Uterus (tissue), 2 donors: Measurements from ENCODE around the gene ZNF710.

Source experiments
- POLR2A ChIP-seq, 2 donors: fragments of 450-650 bp; IDR thresholded peaks; one replicate each; pipeline ENCODE4 v1.6.1; 2016; ENCODE audit warnings: antibody characterized with exemption in 2 of 2, mild to moderate bottlenecking in 1 of 2, moderate library complexity in 1 of 2
- TF ChIP-seq, protein P1 (sequence below), 4 experiments: fragments of 200-600 bp in 2 of 4; fragments of 450-650 bp in 2 of 4; sonication (generic) in 2 of 4; IDR thresholded peaks; one replicate each; pipeline ENCODE4 v1.5.1; 2016 to 2019; ENCODE audit warnings: antibody characterized with exemption in 4 of 4, mild to moderate bottlenecking in 2 of 4, moderate library complexity in 1 of 4

DNA sequence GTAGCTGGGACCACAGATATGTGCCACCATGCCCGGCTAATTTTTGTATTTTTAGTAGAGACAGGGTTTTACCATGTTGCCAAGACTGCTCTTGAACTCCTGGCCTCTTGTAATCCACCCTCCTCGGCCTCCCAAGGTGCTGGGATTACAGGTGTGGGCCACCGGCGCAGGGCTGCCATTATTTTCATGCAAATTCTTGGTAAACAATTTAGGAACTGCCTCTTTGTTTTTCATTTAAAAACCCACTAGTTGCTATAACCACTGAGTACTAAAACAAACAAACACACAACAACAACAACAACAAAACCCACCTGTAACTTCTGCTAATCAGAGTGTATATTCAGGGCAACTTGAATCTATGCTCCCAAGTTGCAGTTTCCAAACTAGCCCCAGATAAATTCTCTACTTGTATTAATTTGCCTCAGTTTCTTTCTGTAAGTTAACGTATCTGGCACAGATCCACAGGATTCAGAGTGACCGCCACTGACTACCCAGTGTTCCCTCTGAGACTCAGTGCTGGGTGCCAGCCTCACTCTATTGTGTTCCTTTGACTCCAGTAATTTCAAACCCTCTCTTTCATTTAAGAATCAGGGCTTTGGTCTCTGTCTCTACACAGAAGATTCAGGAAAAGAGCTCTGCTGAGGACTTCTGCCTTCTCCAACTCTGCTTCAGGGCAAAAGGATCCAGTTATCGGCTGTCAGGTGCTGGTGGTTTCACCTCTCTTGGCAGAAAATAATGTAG lies 18.6 kb upstream of the ZNF710 start:
- TF ChIP-seq, protein P1, sequence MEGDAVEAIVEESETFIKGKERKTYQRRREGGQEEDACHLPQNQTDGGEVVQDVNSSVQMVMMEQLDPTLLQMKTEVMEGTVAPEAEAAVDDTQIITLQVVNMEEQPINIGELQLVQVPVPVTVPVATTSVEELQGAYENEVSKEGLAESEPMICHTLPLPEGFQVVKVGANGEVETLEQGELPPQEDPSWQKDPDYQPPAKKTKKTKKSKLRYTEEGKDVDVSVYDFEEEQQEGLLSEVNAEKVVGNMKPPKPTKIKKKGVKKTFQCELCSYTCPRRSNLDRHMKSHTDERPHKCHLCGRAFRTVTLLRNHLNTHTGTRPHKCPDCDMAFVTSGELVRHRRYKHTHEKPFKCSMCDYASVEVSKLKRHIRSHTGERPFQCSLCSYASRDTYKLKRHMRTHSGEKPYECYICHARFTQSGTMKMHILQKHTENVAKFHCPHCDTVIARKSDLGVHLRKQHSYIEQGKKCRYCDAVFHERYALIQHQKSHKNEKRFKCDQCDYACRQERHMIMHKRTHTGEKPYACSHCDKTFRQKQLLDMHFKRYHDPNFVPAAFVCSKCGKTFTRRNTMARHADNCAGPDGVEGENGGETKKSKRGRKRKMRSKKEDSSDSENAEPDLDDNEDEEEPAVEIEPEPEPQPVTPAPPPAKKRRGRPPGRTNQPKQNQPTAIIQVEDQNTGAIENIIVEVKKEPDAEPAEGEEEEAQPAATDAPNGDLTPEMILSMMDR (IDR thresholded peaks at IDR 0.05), result no peak
- TF ChIP-seq POLR2A (IDR thresholded peaks at IDR 0.05), result no peak
